Activated CD4-positive, alpha-beta memory T cell treated with anti-CD3 and anti-CD28 coated beads, Interleukin-2, amount 10 ng/mL, durations not matched to agents 7 days and 5 days (primary cell): ENCODE measurements around the gene CAMSAP2. TPM values are rescaled to one million over a fixed set of nuclear protein-coding genes. Genes with fewer than 3 reads are reported as not detected.

Source experiments
- CTCF ChIA-PET: fragments of 350-600 bp; sonication (Branson Sonifier 250); formaldehyde crosslinking; loops from one replicate; lab custom pipeline; 2021; ENCODE audit warnings: antibody characterized with exemption, inconsistent platforms; lab: Charles Lee
- POLR2A ChIA-PET: fragments of 350-600 bp; sonication (Branson Sonifier 250); formaldehyde crosslinking; loops from one replicate; lab custom pipeline; 2021; ENCODE audit warnings: antibody characterized with exemption; lab: Charles Lee
- DNase-seq: peaks from one replicate; pipeline ENCODE4 v3.0.0-alpha.2; 2020
- H3K27ac Mint-ChIP-seq: one replicate; pipeline ENCODE4 v1.8.0; 2021; ENCODE audit warnings: mild to moderate bottlenecking, mixed read lengths
- H3K27me3 Mint-ChIP-seq: one replicate; pipeline ENCODE4 v1.8.0; 2021; ENCODE audit warnings: mixed read lengths
- H3K36me3 Mint-ChIP-seq: one replicate; pipeline ENCODE4 v1.8.0; 2021; ENCODE audit warnings: low read depth, mixed read lengths
- H3K4me1 Mint-ChIP-seq: one replicate; pipeline ENCODE4 v1.8.0; 2021; ENCODE audit warnings: mixed read lengths
- H3K4me3 Mint-ChIP-seq: one replicate; pipeline ENCODE4 v1.8.0; 2021; ENCODE audit warnings: mild to moderate bottlenecking, mixed read lengths
- H3K9me3 Mint-ChIP-seq: one replicate; pipeline ENCODE4 v1.8.0; 2021; ENCODE audit warnings: mixed read lengths
- total RNA-seq, 2 experiments: library from RNA; stranded (reverse); gene quantifications; one replicate each; pipeline ENCODE4 v1.2.3, GENCODE V29; 2021

Gene CAMSAP2
- under 1 TPM; 0.65 to 0.78 TPM for total RNA-seq

- ChIA-PET POLR2A (interaction anchor here (1.1 to 1.8 kb wide), 2 partner anchors 68 to 116 kb away, joined by 4 to 7 read pairs; partner anchors contain the start of gene DDX59), CTCF (interaction anchor here (0.6 to 2.2 kb wide), 5 partner anchors 11 to 165 kb away, joined by 3 to 12 read pairs (median 5); no protein-coding TSS in a partner anchor)
- Mint-ChIP-seq H3K27ac (peak within 1 kb of the TSS; percentile 68), H3K4me3 (peak within 1 kb of the TSS; percentile 90), H3K9me3 (no peaks in the 10 kb centered on the region), H3K36me3 (no peaks in the 10 kb centered on the region), H3K4me1 (peaks cover 21% of the 10 kb centered on the region), H3K27me3 (peaks cover 36% of the 10 kb centered on the region)
- DNase-seq, result peak; percentile 60
Observed at GRCh38 chr1:200738327-200738948, at the start of gene CAMSAP2. CAMSAP2 (plus strand) TSS chr1:200738893; CDS start chr1:200739828, 935 bp downstream.

- H3K4me3 Mint-ChIP-seq, result no peak overlapping the region
- H3K27ac Mint-ChIP-seq, result no peak overlapping the region
- ChIA-PET POLR2A (no interaction called here), CTCF (no interaction called here)
- no peaks in the 10 kb centered on the region for H3K36me3 Mint-ChIP-seq
- H3K9me3 Mint-ChIP-seq, result no peaks in the 10 kb centered on the region
- no peaks in the 10 kb centered on the region for H3K4me1 Mint-ChIP-seq
- H3K27me3 Mint-ChIP-seq, result peaks cover 15% of the 10 kb centered on the region
- no peak for DNase-seq
Observed at GRCh38 chr1:200692316-200692715, 46.4 kb upstream of the CAMSAP2 start.

GRCh38 chr1:200693327-200693726, 45.4 kb upstream of the CAMSAP2 start:
- DNase-seq, result no peak
- no peaks in the 10 kb centered on the region for H3K4me1 Mint-ChIP-seq
- CTCF ChIA-PET, result interaction anchor here (0.7 kb wide), 1 partner anchor 278 kb away, joined by 3 read pairs; no protein-coding TSS in a partner anchor
- POLR2A ChIA-PET, result no interaction called here
- no peaks in the 10 kb centered on the region for H3K9me3 Mint-ChIP-seq
- H3K36me3 Mint-ChIP-seq, result no peaks in the 10 kb centered on the region
- H3K4me3 Mint-ChIP-seq, result no peak overlapping the region
- H3K27ac Mint-ChIP-seq, result no peak overlapping the region
- H3K27me3 Mint-ChIP-seq, result peaks cover 19% of the 10 kb centered on the region

GRCh38 chr1:200694738-200695137, 44.0 kb upstream of the CAMSAP2 start:
- H3K9me3 Mint-ChIP-seq, result no peaks in the 10 kb centered on the region
- no peaks in the 10 kb centered on the region for H3K36me3 Mint-ChIP-seq
- no peak overlapping the region for H3K27ac Mint-ChIP-seq
- peaks cover 19% of the 10 kb centered on the region for H3K27me3 Mint-ChIP-seq
- peaks cover under 1% of the 10 kb centered on the region for H3K4me1 Mint-ChIP-seq
- no peak for DNase-seq
- CTCF ChIA-PET, result no interaction called here
- POLR2A ChIA-PET, result no interaction called here
- H3K4me3 Mint-ChIP-seq, result no peak overlapping the region

- Mint-ChIP-seq H3K9me3 (no peaks in the 10 kb centered on the region), H3K27me3 (peaks cover 10% of the 10 kb centered on the region), H3K27ac (no peak overlapping the region), H3K4me1 (peaks cover 5% of the 10 kb centered on the region), H3K36me3 (no peaks in the 10 kb centered on the region), H3K4me3 (no peak overlapping the region)
- ChIA-PET POLR2A (no interaction called here), CTCF (no interaction called here)
- no peak for DNase-seq
Observed at GRCh38 chr1:200699871-200700270, 38.8 kb upstream of the CAMSAP2 start.

- peaks cover 1% of the 10 kb centered on the region for H3K4me1 Mint-ChIP-seq
- CTCF ChIA-PET, result interaction anchor here (0.6 kb wide), 1 partner anchor 249 kb away, joined by 3 read pairs; no protein-coding TSS in a partner anchor
Observed at GRCh38 chr1:200704986-200705500, 33.6 kb upstream of the CAMSAP2 start.

GRCh38 chr1:200706111-200706814, 32.4 kb upstream of the CAMSAP2 start:
- Mint-ChIP-seq H3K4me3 (no peak overlapping the region), H3K36me3 (no peaks in the 10 kb centered on the region), H3K4me1 (no peaks in the 10 kb centered on the region), H3K27ac (no peak overlapping the region), H3K9me3 (no peaks in the 10 kb centered on the region), H3K27me3 (no peaks in the 10 kb centered on the region)
- CTCF ChIA-PET, result no interaction called here
- POLR2A ChIA-PET, result no interaction called here
- no peak for DNase-seq

More at GRCh38 chr1:200704986-200705500, 33.6 kb upstream of the CAMSAP2 start:
- H3K27me3 Mint-ChIP-seq, result peaks cover 1% of the 10 kb centered on the region
- H3K9me3 Mint-ChIP-seq, result no peaks in the 10 kb centered on the region
- DNase-seq, result no peak
- H3K4me3 Mint-ChIP-seq, result no peak overlapping the region
- H3K36me3 Mint-ChIP-seq, result no peaks in the 10 kb centered on the region
- POLR2A ChIA-PET, result no interaction called here
- H3K27ac Mint-ChIP-seq, result no peak overlapping the region

GRCh38 chr1:200707116-200707515, 31.6 kb upstream of the CAMSAP2 start:
- ChIA-PET CTCF (no interaction called here), POLR2A (no interaction called here)
- no peaks in the 10 kb centered on the region for H3K4me1 Mint-ChIP-seq
- H3K36me3 Mint-ChIP-seq, result no peaks in the 10 kb centered on the region
- H3K27ac Mint-ChIP-seq, result no peak overlapping the region
- no peaks in the 10 kb centered on the region for H3K9me3 Mint-ChIP-seq
- H3K4me3 Mint-ChIP-seq, result no peak overlapping the region
- no peak for DNase-seq
- no peaks in the 10 kb centered on the region for H3K27me3 Mint-ChIP-seq

GRCh38 chr1:200708161-200708560, 30.5 kb upstream of the CAMSAP2 start:
- no peak for DNase-seq
- Mint-ChIP-seq H3K4me3 (no peak overlapping the region), H3K9me3 (no peaks in the 10 kb centered on the region), H3K4me1 (no peaks in the 10 kb centered on the region), H3K27ac (no peak overlapping the region), H3K27me3 (no peaks in the 10 kb centered on the region), H3K36me3 (no peaks in the 10 kb centered on the region)
- CTCF ChIA-PET, result no interaction called here
- POLR2A ChIA-PET, result no interaction called here

GRCh38 chr1:200708769-200709168, 29.9 kb upstream of the CAMSAP2 start:
- peaks cover 2% of the 10 kb centered on the region for H3K27me3 Mint-ChIP-seq
- no peak overlapping the region for H3K4me3 Mint-ChIP-seq
- H3K4me1 Mint-ChIP-seq, result no peaks in the 10 kb centered on the region
- no peaks in the 10 kb centered on the region for H3K9me3 Mint-ChIP-seq
- ChIA-PET POLR2A (interaction anchor here (1.6 kb wide), 1 partner anchor 39 kb away, joined by 4 read pairs; the partner anchor contains the start of gene DDX59), CTCF (no interaction called here)
- H3K27ac Mint-ChIP-seq, result no peak overlapping the region
- DNase-seq, result no peak
- no peaks in the 10 kb centered on the region for H3K36me3 Mint-ChIP-seq

GRCh38 chr1:200710166-200710565, 28.5 kb upstream of the CAMSAP2 start:
- no peak for DNase-seq
- CTCF ChIA-PET, result no interaction called here

GRCh38 chr1:200714504-200715187, 24.0 kb upstream of the CAMSAP2 start:
- peaks cover 15% of the 10 kb centered on the region for H3K27me3 Mint-ChIP-seq
- CTCF ChIA-PET, result no interaction called here
- no peaks in the 10 kb centered on the region for H3K9me3 Mint-ChIP-seq
- H3K36me3 Mint-ChIP-seq, result no peaks in the 10 kb centered on the region
- H3K27ac Mint-ChIP-seq, result no peak overlapping the region
- DNase-seq, result no peak
- POLR2A ChIA-PET, result no interaction called here
- no peaks in the 10 kb centered on the region for H3K4me1 Mint-ChIP-seq
- no peak overlapping the region for H3K4me3 Mint-ChIP-seq

More at GRCh38 chr1:200710166-200710565, 28.5 kb upstream of the CAMSAP2 start:
- POLR2A ChIA-PET, result interaction anchor here (1.6 kb wide), 1 partner anchor 40 kb away, joined by 4 read pairs; the partner anchor contains the start of gene DDX59
- Mint-ChIP-seq H3K36me3 (no peaks in the 10 kb centered on the region), H3K4me1 (no peaks in the 10 kb centered on the region), H3K27me3 (peaks cover 4% of the 10 kb centered on the region), H3K27ac (no peak overlapping the region), H3K4me3 (no peak overlapping the region), H3K9me3 (no peaks in the 10 kb centered on the region)

- Mint-ChIP-seq H3K9me3 (no peaks in the 10 kb centered on the region), H3K27ac (no peak overlapping the region), H3K27me3 (peaks cover 21% of the 10 kb centered on the region), H3K36me3 (no peaks in the 10 kb centered on the region), H3K4me1 (no peaks in the 10 kb centered on the region), H3K4me3 (no peak overlapping the region)
- POLR2A ChIA-PET, result no interaction called here
- DNase-seq, result no peak
- CTCF ChIA-PET, result no interaction called here
Observed at GRCh38 chr1:200720199-200720598, 18.5 kb upstream of the CAMSAP2 start.
